A549 (cell line): ENCODE data around the gene FGD2.

Experiments
- CHD2 ChIP-seq: fragments of 150-350 bp; IDR thresholded peaks from 2 replicates; pipeline ENCODE4 v1.6.1; 2014; ENCODE audit warnings: low read length; ENCODE audit not compliant: partially characterized antibody
- CTCF ChIP-seq: fragments of >200 bp; sonication (Bioruptor Twin); formaldehyde crosslinking; IDR thresholded peaks from 3 replicates; pipeline ENCODE4 v1.5.1; 2016
- TF ChIP-seq, protein P1 (sequence below): IDR thresholded peaks from 2 replicates; pipeline ENCODE4 v1.6.1; 2012

DNA sequence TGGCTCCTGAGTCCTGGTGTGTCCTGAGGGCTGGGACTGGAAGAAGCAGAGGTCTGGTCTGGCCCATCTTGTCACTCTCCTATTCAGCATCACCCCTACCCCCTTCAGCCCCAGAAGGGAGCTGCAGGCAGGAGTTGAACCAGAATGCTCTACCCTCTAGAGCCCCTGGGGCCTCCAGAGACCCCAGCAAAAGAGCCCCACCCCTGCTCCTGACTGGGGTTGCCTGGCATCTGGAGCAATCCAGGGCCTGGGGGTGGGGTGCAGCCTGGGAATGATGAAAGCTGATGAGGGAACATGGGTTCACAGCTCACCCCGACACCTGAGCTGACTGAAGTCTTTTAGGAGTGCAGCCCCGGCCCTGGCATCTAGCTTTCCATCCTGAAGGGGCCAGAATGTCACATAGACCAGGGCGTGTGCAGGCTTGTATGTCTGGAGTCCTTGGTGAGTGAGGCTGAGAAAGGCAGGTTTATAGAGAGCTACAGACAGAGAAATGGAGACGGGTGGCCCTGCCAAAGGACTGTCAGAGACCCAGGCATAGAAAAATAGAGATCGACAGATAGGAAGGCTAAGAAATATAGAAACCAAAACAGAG lies 12.2 kb downstream of the FGD2 start:
- TF ChIP-seq CTCF (no peak), CHD2 (no peak)
- TF ChIP-seq, protein P1, sequence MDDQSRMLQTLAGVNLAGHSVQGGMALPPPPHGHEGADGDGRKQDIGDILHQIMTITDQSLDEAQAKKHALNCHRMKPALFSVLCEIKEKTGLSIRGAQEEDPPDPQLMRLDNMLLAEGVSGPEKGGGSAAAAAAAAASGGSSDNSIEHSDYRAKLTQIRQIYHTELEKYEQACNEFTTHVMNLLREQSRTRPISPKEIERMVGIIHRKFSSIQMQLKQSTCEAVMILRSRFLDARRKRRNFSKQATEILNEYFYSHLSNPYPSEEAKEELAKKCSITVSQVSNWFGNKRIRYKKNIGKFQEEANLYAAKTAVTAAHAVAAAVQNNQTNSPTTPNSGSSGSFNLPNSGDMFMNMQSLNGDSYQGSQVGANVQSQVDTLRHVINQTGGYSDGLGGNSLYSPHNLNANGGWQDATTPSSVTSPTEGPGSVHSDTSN: no peak
